Cardiac fibroblast (primary cell): ENCODE results near the gene LSR.

Experiments used
- DNase-seq, 2 donors: peaks; one replicate each; pipeline versions ENCODE4 v3.0.0 to v3.0.0-alpha.2; 2010; ENCODE audit warnings: low read depth in 2 of 2
- H3K4me3 ChIP-seq, 2 donors: replicated peaks in 1 of 2; 1 replicate in 1 of 2; 2 replicates in 1 of 2; pipeline ENCODE4 v1.5.1; 2011; ENCODE audit warnings: low read depth in 2 of 2, low read length in 2 of 2, mild to moderate bottlenecking in 2 of 2, moderate library complexity in 1 of 2
- CTCF ChIP-seq: IDR thresholded peaks from one replicate; pipeline ENCODE4 v1.5.1; 2011; ENCODE audit warnings: low read depth, mild to moderate bottlenecking, low read length, inconsistent platforms

LSR gene

GRCh38 chr19:35249146-35249847 is 495 bp downstream of the LSR start:
- H3K4me3 ChIP-seq = peak overlapping the region in 1 of 2 donors; percentile 13
- TF ChIP-seq CTCF = no peak
- no peak for DNase-seq

GRCh38 chr19:35249848-35250711 is 1.3 kb downstream of the LSR start:
- no peak overlapping the region for H3K4me3 ChIP-seq
- no peak for TF ChIP-seq CTCF
- no peak for DNase-seq

- TF ChIP-seq CTCF = no peak
- DNase-seq = no peak
- no peak overlapping the region for H3K4me3 ChIP-seq
Observed at GRCh38 chr19:35251456-35251855, 2.7 kb downstream of the LSR start.

GRCh38 chr19:35253316-35254286 is 4.8 kb downstream of the LSR start:
- no peak for DNase-seq
- TF ChIP-seq CTCF = no peak
- no peak overlapping the region for H3K4me3 ChIP-seq

- H3K4me3 ChIP-seq = no peak overlapping the region
- no peak for DNase-seq
- TF ChIP-seq CTCF = no peak
Observed at GRCh38 chr19:35254341-35255297, 5.8 kb downstream of the LSR start.

GRCh38 chr19:35256566-35256965 is 7.8 kb downstream of the LSR start:
- no peak for DNase-seq
- no peak overlapping the region for H3K4me3 ChIP-seq
- no peak for TF ChIP-seq CTCF
